EL (cell line): Measurements from ENCODE around the gene PFKFB4.

Source experiments
- DNase-seq: peaks from one replicate; pipeline ENCODE4 v3.0.0-alpha.2; 2016

PFKFB4 gene

GRCh38 chr3:48528754-48529153 is 27.8 kb downstream of the PFKFB4 start:
- no peak for DNase-seq

- no peak for DNase-seq
Measured at GRCh38 chr3:48528048-48528447, 28.6 kb downstream of the PFKFB4 start.

- no peak for DNase-seq
Measured at GRCh38 chr3:48524970-48525369, 31.6 kb downstream of the PFKFB4 start.

GRCh38 chr3:48521635-48522034 is 35.0 kb downstream of the PFKFB4 start:
- DNase-seq: no peak

- no peak for DNase-seq
Measured at GRCh38 chr3:48519277-48519643, 37.3 kb downstream of the PFKFB4 start.

- no peak for DNase-seq
Measured at GRCh38 chr3:48518638-48519276, 37.8 kb downstream of the PFKFB4 start.

GRCh38 chr3:48518069-48518468 is 38.5 kb downstream of the PFKFB4 start:
- DNase-seq: no peak

- no peak for DNase-seq
Measured at GRCh38 chr3:48516571-48516970, 40.0 kb downstream of the PFKFB4 start.

GRCh38 chr3:48514431-48515227 is 42.0 kb downstream of the PFKFB4 start:
- DNase-seq: no peak

- DNase-seq: no peak
Measured at GRCh38 chr3:48511551-48511950, 45.1 kb downstream of the PFKFB4 start.

GRCh38 chr3:48507256-48508061 is 49.1 kb downstream of the PFKFB4 start:
- DNase-seq: peak; percentile 76

- no peak for DNase-seq
Measured at GRCh38 chr3:48505968-48506504, 50.6 kb downstream of the PFKFB4 start.

- DNase-seq: no peak
Measured at GRCh38 chr3:48505146-48505545, 51.5 kb downstream of the PFKFB4 start.

- peak; percentile 77 for DNase-seq
Measured at GRCh38 chr3:48504051-48504946, 52.3 kb downstream of the PFKFB4 start, which contains the start of gene SHISA5. SHISA5 (minus strand) TSS chr3:48504174; CDS start chr3:48504094, 80 bp downstream.

- DNase-seq: peak; percentile 65
Measured at GRCh38 chr3:48503401-48504050, 53.1 kb downstream of the PFKFB4 start.

GRCh38 chr3:48502728-48503168 is 53.9 kb downstream of the PFKFB4 start:
- DNase-seq: no peak

- DNase-seq: no peak
Measured at GRCh38 chr3:48502121-48502520, 54.5 kb downstream of the PFKFB4 start.

GRCh38 chr3:48501196-48501595 is 55.4 kb downstream of the PFKFB4 start:
- DNase-seq: no peak

- DNase-seq: no peak
Measured at GRCh38 chr3:48500656-48501055, 55.9 kb downstream of the PFKFB4 start.

- DNase-seq: no peak
Measured at GRCh38 chr3:48493203-48493501, 63.5 kb downstream of the PFKFB4 start.

- no peak for DNase-seq
Measured at GRCh38 chr3:48492461-48493202, 64.0 kb downstream of the PFKFB4 start.
